WTC11 (cell line): ENCODE data around the gene CHKA. TPM values are rescaled to one million over a fixed set of nuclear protein-coding genes. Genes with fewer than 3 reads are reported as not detected.
A peak's percentile ranks its signal among the peaks of the same experiment; 100 is the strongest.

Source experiments
- ATAC-seq: fragments of 200-7000 bp; cut with Tn5 transposase; 2 replicates; pipeline ENCODE4 v1.10.0; 2021; ENCODE audit warnings: mild to moderate bottlenecking, moderate library complexity
- CTCF ChIA-PET: fragments of 300-600 bp; sonication (Branson Sonifier 250); formaldehyde crosslinking; loops from one replicate; lab custom pipeline; 2021; ENCODE audit warnings: antibody characterized with exemption; lab: Charles Lee
- POLR2A ChIA-PET: fragments of 350-600 bp; sonication (Branson Sonifier 250); formaldehyde crosslinking; loops from one replicate; lab custom pipeline; 2021; ENCODE audit warnings: antibody characterized with exemption; lab: Charles Lee
- DNase-seq: peaks from one replicate; pipeline ENCODE4 v3.0.0; 2021; ENCODE audit warnings: low spot score
- H3K27ac Mint-ChIP-seq: 2 replicates; pipeline ENCODE4 v1.8.0; 2021; ENCODE audit warnings: mixed read lengths
- H3K27me3 Mint-ChIP-seq: 2 replicates; pipeline ENCODE4 v1.8.0; 2021; ENCODE audit warnings: low read depth, mild to moderate bottlenecking, moderate library complexity, mixed read lengths
- H3K36me3 Mint-ChIP-seq: 2 replicates; pipeline ENCODE4 v1.8.0; 2021; ENCODE audit warnings: mixed read lengths
- H3K4me1 Mint-ChIP-seq: 2 replicates; pipeline ENCODE4 v1.8.0; 2022; ENCODE audit warnings: mixed read lengths
- H3K4me3 Mint-ChIP-seq: 2 replicates; pipeline ENCODE4 v1.8.0; 2021; ENCODE audit warnings: mild to moderate bottlenecking, moderate library complexity, mixed read lengths
- H3K9me3 Mint-ChIP-seq: 2 replicates; pipeline ENCODE4 v1.8.0; 2021; ENCODE audit warnings: mixed read lengths
- ATF3 ChIP-seq: sonication (generic); formaldehyde crosslinking; conservative IDR thresholded peaks from 2 replicates; pipeline ENCODE4 v1.8.1; 2022; ENCODE audit warnings: mild to moderate bottlenecking, missing genetic modification reagents
- CREM ChIP-seq: sonication (generic); formaldehyde crosslinking; IDR thresholded peaks from 2 replicates; pipeline ENCODE4 v1.8.1; 2022; ENCODE audit warnings: mild to moderate bottlenecking, missing genetic modification reagents, moderate library complexity
- ETV6 ChIP-seq: sonication (generic); formaldehyde crosslinking; IDR thresholded peaks from 2 replicates; pipeline ENCODE4 v1.8.1; 2022; ENCODE audit warnings: mild to moderate bottlenecking, missing genetic modification reagents
- GRHL2 ChIP-seq: fragments of 250-450 bp; sonication (Bioruptor Pico); IDR thresholded peaks from 2 replicates; pipeline ENCODE4 v1.8.0; 2022; ENCODE audit warnings: mild to moderate bottlenecking, moderate library complexity; ENCODE audit not compliant: insufficient replicate concordance, severe bottlenecking
- IRF2 ChIP-seq: sonication (generic); formaldehyde crosslinking; IDR thresholded peaks from 2 replicates; pipeline ENCODE4 v1.8.0; 2022; ENCODE audit warnings: low read depth, missing genetic modification reagents, borderline replicate concordance
- MAX ChIP-seq: sonication (generic); formaldehyde crosslinking; IDR thresholded peaks from 2 replicates; pipeline ENCODE4 v1.8.0; 2022; ENCODE audit warnings: mild to moderate bottlenecking, missing genetic modification reagents
- MXD4 ChIP-seq: fragments of 250-450 bp; sonication (Bioruptor Pico); IDR thresholded peaks from 2 replicates; pipeline ENCODE4 v1.8.0; 2021; ENCODE audit warnings: mild to moderate bottlenecking, moderate library complexity, borderline replicate concordance
- NFATC4 ChIP-seq: fragments of 250-450 bp; sonication (Bioruptor Pico); IDR thresholded peaks from 2 replicates; pipeline ENCODE4 v1.9.0; 2021; ENCODE audit warnings: mild to moderate bottlenecking
- NR1H2 ChIP-seq: sonication (generic); formaldehyde crosslinking; IDR thresholded peaks from 2 replicates; pipeline ENCODE4 v1.9.0; 2021; ENCODE audit warnings: mild to moderate bottlenecking, moderate library complexity, missing genetic modification reagents
- NR3C1 ChIP-seq: sonication (generic); formaldehyde crosslinking; conservative IDR thresholded peaks from 2 replicates; pipeline ENCODE4 v1.8.1; 2023; ENCODE audit warnings: low read depth, mild to moderate bottlenecking, missing genetic modification reagents
- RELA ChIP-seq: sonication (generic); formaldehyde crosslinking; IDR thresholded peaks from 2 replicates; pipeline ENCODE4 v1.8.1; 2022; ENCODE audit warnings: missing genetic modification reagents, mild to moderate bottlenecking, borderline replicate concordance
- TEAD1 ChIP-seq: sonication (generic); formaldehyde crosslinking; IDR thresholded peaks from 2 replicates; pipeline ENCODE4 v1.8.0; 2022; ENCODE audit warnings: mild to moderate bottlenecking, missing genetic modification reagents
- TP53 ChIP-seq: sonication (generic); formaldehyde crosslinking; IDR thresholded peaks from 2 replicates; pipeline ENCODE4 v1.8.1; 2023; ENCODE audit warnings: mild to moderate bottlenecking, missing genetic modification reagents
- ZNF232 ChIP-seq: sonication (generic); formaldehyde crosslinking; IDR thresholded peaks from 2 replicates; pipeline ENCODE4 v1.8.0; 2022; ENCODE audit warnings: mild to moderate bottlenecking, missing genetic modification reagents
- ZNF423 ChIP-seq: fragments of 250-450 bp; sonication (Bioruptor Pico); IDR thresholded peaks from 2 replicates; pipeline ENCODE4 v2.1.2; 2022; ENCODE audit warnings: mild to moderate bottlenecking, moderate library complexity
- microRNA-seq: library from miRNA; unstranded; fragments of <30 nt; microRNA quantifications from one replicate; pipeline ENCODE4 v1.2.0, GENCODE V29; 2022; ENCODE audit warnings: borderline number of aligned reads
- total RNA-seq: library from RNA; stranded (reverse); gene quantifications from 3 replicates; pipeline ENCODE4 v1.2.3, GENCODE V29; 2021
- TF ChIP-seq, protein P1 (sequence below): sonication (generic); formaldehyde crosslinking; IDR thresholded peaks from 2 replicates; pipeline ENCODE4 v1.8.0; 2022; ENCODE audit warnings: mild to moderate bottlenecking, missing genetic modification reagents
- TF ChIP-seq, protein P2 (sequence below): sonication (generic); formaldehyde crosslinking; IDR thresholded peaks from 2 replicates; pipeline ENCODE4 v1.8.1; 2023; ENCODE audit warnings: mild to moderate bottlenecking, moderate library complexity, missing genetic modification reagents
- TF ChIP-seq, protein P3 (sequence below): sonication (generic); formaldehyde crosslinking; IDR thresholded peaks from 2 replicates; pipeline ENCODE4 v1.8.0; 2023; ENCODE audit warnings: missing genetic modification reagents, mild to moderate bottlenecking, borderline replicate concordance
- TF ChIP-seq, protein P4 (sequence below): sonication (generic); formaldehyde crosslinking; IDR thresholded peaks from 2 replicates; pipeline ENCODE4 v1.8.1; 2022; ENCODE audit warnings: low read depth, mild to moderate bottlenecking, moderate library complexity, missing genetic modification reagents, borderline replicate concordance

CHKA gene
- total RNA-seq, 1 experiment from 2014 or later = 76.1 TPM

DNA sequence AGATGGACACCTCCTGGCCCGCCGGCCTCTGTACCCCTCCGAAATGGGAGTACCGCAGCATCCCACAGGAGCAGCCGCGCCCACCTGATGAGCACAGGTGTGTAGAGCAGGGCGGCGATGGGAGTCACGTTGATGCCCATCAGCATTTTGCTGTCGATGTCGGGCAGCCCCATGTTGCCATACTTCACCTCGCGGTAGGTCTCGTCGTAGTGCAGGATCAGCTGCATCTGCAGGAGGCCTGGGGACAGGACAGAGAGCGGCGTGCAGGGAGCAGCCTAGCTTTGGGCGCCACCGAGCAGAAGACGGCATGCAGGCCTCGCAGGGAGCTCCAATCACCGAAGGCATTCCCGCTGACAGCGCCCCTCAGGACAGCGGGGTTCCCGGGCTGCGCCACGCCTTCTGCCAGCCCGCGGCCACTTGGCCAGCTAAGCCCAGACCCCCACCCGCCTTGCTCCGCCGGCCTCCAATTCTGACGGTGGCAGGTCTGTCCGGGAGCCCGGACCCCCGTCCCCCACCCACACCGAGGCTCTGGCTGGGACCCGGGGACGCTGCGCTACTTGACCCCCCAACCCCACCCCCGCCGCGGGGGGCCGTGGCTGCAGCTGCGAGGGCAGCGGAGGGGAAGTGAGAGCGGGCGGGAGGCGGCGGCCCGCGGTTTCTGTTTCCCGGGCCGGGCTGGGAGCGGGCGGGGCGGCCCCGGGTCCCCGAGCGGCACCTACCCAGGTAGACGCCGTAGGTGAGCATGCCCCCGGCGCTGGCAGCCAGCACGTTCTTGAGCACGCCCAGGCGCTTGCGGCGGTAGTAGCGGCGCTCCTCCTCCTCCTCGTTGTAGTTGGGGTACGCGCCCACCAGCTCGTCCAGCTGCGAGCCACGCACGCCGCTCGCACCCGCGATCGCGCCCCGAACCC is 118.0 kb downstream of the CHKA start:
- H3K4me3 Mint-ChIP-seq = peak overlapping the region; percentile 76
- peak; percentile 56 for DNase-seq
- ChIA-PET POLR2A (no interaction called here), CTCF (interaction anchor here (0.9 to 2.0 kb wide), 3 partner anchors 10 to 206 kb away, joined by 3 to 10 read pairs (median 9); no protein-coding TSS in a partner anchor)
- peaks cover 2% of the 10 kb centered on the region for H3K36me3 Mint-ChIP-seq
- H3K27ac Mint-ChIP-seq = 0 out of 2 replicates have a peak overlapping the region, but pooled peaks have one; percentile 49
- no peaks in the 10 kb centered on the region; the same call in none of the 2 replicates for H3K27me3 Mint-ChIP-seq
- H3K9me3 Mint-ChIP-seq = no peaks in the 10 kb centered on the region
- peaks cover 22% of the 10 kb centered on the region for H3K4me1 Mint-ChIP-seq
- TF ChIP-seq, protein P1, sequence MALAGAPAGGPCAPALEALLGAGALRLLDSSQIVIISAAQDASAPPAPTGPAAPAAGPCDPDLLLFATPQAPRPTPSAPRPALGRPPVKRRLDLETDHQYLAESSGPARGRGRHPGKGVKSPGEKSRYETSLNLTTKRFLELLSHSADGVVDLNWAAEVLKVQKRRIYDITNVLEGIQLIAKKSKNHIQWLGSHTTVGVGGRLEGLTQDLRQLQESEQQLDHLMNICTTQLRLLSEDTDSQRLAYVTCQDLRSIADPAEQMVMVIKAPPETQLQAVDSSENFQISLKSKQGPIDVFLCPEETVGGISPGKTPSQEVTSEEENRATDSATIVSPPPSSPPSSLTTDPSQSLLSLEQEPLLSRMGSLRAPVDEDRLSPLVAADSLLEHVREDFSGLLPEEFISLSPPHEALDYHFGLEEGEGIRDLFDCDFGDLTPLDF (CRISPR knock-in tag) = no peak
- TF ChIP-seq ZNF232 (CRISPR knock-in tag) = no peak
- TF ChIP-seq TP53 (CRISPR knock-in tag) = 0 out of 2 replicates have a peak, but pooled peaks have one; percentile 13
- no peak for TF ChIP-seq NR1H2 (CRISPR knock-in tag)
- TF ChIP-seq IRF2 (CRISPR knock-in tag) = no peak
- TF ChIP-seq NFATC4 = no peak
- TF ChIP-seq GRHL2 (CRISPR knock-in tag) = no peak
- TF ChIP-seq RELA (CRISPR knock-in tag) = no peak
- TF ChIP-seq CREM (CRISPR knock-in tag) = no peak
- no peak for TF ChIP-seq TEAD1 (CRISPR knock-in tag)
- TF ChIP-seq, protein P2, sequence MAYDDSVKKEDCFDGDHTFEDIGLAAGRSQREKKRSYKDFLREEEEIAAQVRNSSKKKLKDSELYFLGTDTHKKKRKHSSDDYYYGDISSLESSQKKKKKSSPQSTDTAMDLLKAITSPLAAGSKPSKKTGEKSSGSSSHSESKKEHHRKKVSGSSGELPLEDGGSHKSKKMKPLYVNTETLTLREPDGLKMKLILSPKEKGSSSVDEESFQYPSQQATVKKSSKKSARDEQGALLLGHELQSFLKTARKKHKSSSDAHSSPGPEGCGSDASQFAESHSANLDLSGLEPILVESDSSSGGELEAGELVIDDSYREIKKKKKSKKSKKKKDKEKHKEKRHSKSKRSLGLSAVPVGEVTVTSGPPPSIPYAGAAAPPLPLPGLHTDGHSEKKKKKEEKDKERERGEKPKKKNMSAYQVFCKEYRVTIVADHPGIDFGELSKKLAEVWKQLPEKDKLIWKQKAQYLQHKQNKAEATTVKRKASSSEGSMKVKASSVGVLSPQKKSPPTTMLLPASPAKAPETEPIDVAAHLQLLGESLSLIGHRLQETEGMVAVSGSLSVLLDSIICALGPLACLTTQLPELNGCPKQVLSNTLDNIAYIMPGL (CRISPR knock-in tag) = no peak; the same call in none of the 2 replicates
- TF ChIP-seq NR3C1 (CRISPR knock-in tag) = no peak
- TF ChIP-seq ETV6 (CRISPR knock-in tag) = no peak
- TF ChIP-seq MXD4 = no peak
- TF ChIP-seq, protein P3, sequence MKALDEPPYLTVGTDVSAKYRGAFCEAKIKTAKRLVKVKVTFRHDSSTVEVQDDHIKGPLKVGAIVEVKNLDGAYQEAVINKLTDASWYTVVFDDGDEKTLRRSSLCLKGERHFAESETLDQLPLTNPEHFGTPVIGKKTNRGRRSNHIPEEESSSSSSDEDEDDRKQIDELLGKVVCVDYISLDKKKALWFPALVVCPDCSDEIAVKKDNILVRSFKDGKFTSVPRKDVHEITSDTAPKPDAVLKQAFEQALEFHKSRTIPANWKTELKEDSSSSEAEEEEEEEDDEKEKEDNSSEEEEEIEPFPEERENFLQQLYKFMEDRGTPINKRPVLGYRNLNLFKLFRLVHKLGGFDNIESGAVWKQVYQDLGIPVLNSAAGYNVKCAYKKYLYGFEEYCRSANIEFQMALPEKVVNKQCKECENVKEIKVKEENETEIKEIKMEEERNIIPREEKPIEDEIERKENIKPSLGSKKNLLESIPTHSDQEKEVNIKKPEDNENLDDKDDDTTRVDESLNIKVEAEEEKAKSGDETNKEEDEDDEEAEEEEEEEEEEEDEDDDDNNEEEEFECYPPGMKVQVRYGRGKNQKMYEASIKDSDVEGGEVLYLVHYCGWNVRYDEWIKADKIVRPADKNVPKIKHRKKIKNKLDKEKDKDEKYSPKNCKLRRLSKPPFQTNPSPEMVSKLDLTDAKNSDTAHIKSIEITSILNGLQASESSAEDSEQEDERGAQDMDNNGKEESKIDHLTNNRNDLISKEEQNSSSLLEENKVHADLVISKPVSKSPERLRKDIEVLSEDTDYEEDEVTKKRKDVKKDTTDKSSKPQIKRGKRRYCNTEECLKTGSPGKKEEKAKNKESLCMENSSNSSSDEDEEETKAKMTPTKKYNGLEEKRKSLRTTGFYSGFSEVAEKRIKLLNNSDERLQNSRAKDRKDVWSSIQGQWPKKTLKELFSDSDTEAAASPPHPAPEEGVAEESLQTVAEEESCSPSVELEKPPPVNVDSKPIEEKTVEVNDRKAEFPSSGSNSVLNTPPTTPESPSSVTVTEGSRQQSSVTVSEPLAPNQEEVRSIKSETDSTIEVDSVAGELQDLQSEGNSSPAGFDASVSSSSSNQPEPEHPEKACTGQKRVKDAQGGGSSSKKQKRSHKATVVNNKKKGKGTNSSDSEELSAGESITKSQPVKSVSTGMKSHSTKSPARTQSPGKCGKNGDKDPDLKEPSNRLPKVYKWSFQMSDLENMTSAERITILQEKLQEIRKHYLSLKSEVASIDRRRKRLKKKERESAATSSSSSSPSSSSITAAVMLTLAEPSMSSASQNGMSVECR (CRISPR knock-in tag) = no peak; the same call in 1 of the 2 replicates
- peak; percentile 34; the same call in 1 of the 2 replicates for TF ChIP-seq MAX
- TF ChIP-seq, protein P4, sequence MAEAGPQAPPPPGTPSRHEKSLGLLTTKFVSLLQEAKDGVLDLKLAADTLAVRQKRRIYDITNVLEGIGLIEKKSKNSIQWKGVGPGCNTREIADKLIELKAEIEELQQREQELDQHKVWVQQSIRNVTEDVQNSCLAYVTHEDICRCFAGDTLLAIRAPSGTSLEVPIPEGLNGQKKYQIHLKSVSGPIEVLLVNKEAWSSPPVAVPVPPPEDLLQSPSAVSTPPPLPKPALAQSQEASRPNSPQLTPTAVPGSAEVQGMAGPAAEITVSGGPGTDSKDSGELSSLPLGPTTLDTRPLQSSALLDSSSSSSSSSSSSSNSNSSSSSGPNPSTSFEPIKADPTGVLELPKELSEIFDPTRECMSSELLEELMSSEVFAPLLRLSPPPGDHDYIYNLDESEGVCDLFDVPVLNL (CRISPR knock-in tag) = no peak
- TF ChIP-seq ZNF423 (CRISPR knock-in tag) = 0 out of 2 replicates have a peak, but pooled peaks have one; percentile 40
- TF ChIP-seq ATF3 (CRISPR knock-in tag) = no peak
- TF ChIP-seq, all 79 proteins: peak for 3
- peak; percentile 55 for ATAC-seq

Small RNA genes lying within 50 kb of the gene (microRNA-seq; reads per million reads assigned to microRNA genes)
- not detected for gene MIR4691
- not detected for gene MIR6753
- 3.1 reads per million for gene MIR7113

Other genes starting within 250 kb of the CHKA start
- gene UNC93B1, start 117.3 kb downstream of the CHKA start, total RNA-seq = 27.7 to 29.7 TPM (median 27.9 TPM) in 3 replicates
- gene ALDH3B1, start 111.1 kb downstream of the CHKA start, total RNA-seq = 0.30 to 0.53 TPM (median 0.46 TPM) in 3 replicates
- 221 to 247 TPM (median 240 TPM) in 3 replicates for gene NDUFS8, start 90.7 kb downstream of the CHKA start, total RNA-seq
- gene TCIRG1, start 82.4 kb downstream of the CHKA start, total RNA-seq = 50.7 to 51.7 TPM (median 51.1 TPM) in 3 replicates
- 39.3 to 43.8 TPM (median 39.8 TPM) in 3 replicates for gene KMT5B, start 91.9 kb upstream of the CHKA start, total RNA-seq
- 41.8 to 53.7 TPM (median 43.8 TPM) in 3 replicates for gene C11orf24, start 150.6 kb upstream of the CHKA start, total RNA-seq
- gene LRP5, start 191.2 kb upstream of the CHKA start, total RNA-seq = 41.6 to 48.8 TPM (median 41.9 TPM) in 3 replicates